Caco-2 (cell line): ENCODE data around the gene SETD5. TPM values are rescaled to one million over a fixed set of nuclear protein-coding genes. Genes with fewer than 3 reads are reported as not detected.

Experiments
- BruUV-seq: library from RNA; stranded (reverse); fragments of 400-500 nt; replicated peaks from 2 replicates; lab custom pipeline; 2021; lab: Mats Ljungman, UMichigan
- CTCF ChIA-PET: fragments of 300-600 bp; sonication (Branson Sonifier 250); formaldehyde crosslinking; loops from one replicate; lab custom pipeline; 2022; ENCODE audit warnings: antibody characterized with exemption; lab: Charles Lee
- POLR2A ChIA-PET: fragments of 300-600 bp; sonication (Branson Sonifier 250); formaldehyde crosslinking; loops from one replicate; lab custom pipeline; 2022; ENCODE audit warnings: antibody characterized with exemption; lab: Charles Lee
- DNase-seq, 2 experiments: peaks; one replicate each; pipeline versions ENCODE4 v3.0.0 to v3.0.0-alpha.2; 2020 to 2022
- H3K27me3 ChIP-seq: replicated peaks from 2 replicates; pipeline ENCODE4 v1.6.0; 2011; ENCODE audit warnings: low read length; ENCODE audit not compliant: control insufficient read depth, insufficient read depth
- H3K36me3 ChIP-seq: 2 replicates; pipeline ENCODE4 v1.5.1; 2011; ENCODE audit warnings: low read length; ENCODE audit not compliant: control insufficient read depth, insufficient read depth
- H3K4me1 ChIP-seq: fragments of 250-450 bp; sonication (Bioruptor Pico); 2 replicates; pipeline ENCODE4 v1.5.1; 2020; ENCODE audit warnings: mild to moderate bottlenecking
- H3K4me3 ChIP-seq: 2 replicates; pipeline ENCODE4 v1.5.1; 2011; ENCODE audit warnings: low read depth, mild to moderate bottlenecking, control low read depth, low read length
- H3K9me3 ChIP-seq: fragments of 250-450 bp; sonication (Bioruptor Pico); 2 replicates; pipeline ENCODE4 v1.5.1; 2020; ENCODE audit warnings: mild to moderate bottlenecking, moderate library complexity
- H3K27ac Mint-ChIP-seq: one replicate; pipeline ENCODE4 v1.8.0; 2022; ENCODE audit warnings: mixed read lengths; ENCODE audit not compliant: unreplicated experiment
- H3K27me3 Mint-ChIP-seq: one replicate; pipeline ENCODE4 v1.8.0; 2022; ENCODE audit warnings: mixed read lengths; ENCODE audit not compliant: insufficient read depth, unreplicated experiment
- H3K36me3 Mint-ChIP-seq: one replicate; pipeline ENCODE4 v1.8.0; 2022; ENCODE audit warnings: mild to moderate bottlenecking, mixed read lengths; ENCODE audit not compliant: insufficient read depth, unreplicated experiment
- H3K4me1 Mint-ChIP-seq: one replicate; pipeline ENCODE4 v1.8.0; 2022; ENCODE audit warnings: low read depth, mixed read lengths; ENCODE audit not compliant: unreplicated experiment
- H3K4me3 Mint-ChIP-seq: one replicate; pipeline ENCODE4 v1.8.0; 2022; ENCODE audit warnings: mild to moderate bottlenecking, moderate library complexity, mixed read lengths; ENCODE audit not compliant: unreplicated experiment
- H3K9me3 Mint-ChIP-seq: one replicate; pipeline ENCODE4 v1.8.0; 2022; ENCODE audit warnings: mixed read lengths; ENCODE audit not compliant: unreplicated experiment
- CTCF ChIP-seq, 2 experiments: fragments of 200-600 bp in 1 of 2; IDR thresholded peaks; 1 replicate in 1 of 2; 2 replicates in 1 of 2; pipeline versions ENCODE4 v1.5.1 to v1.8.0; 2011 to 2022; ENCODE audit warnings: antibody characterized with exemption in 1 of 2, control low read depth in 1 of 2, inconsistent platforms in 1 of 2, low read depth in 1 of 2, low read length in 1 of 2, mild to moderate bottlenecking in 1 of 2, moderate library complexity in 1 of 2; ENCODE audit not compliant: insufficient read depth in 1 of 2, severe bottlenecking in 1 of 2, unreplicated experiment in 1 of 2
- intact Hi-C: fragments of 100-400 bp; cut with micrococcal nuclease; formaldehyde crosslinking; loops from one replicate; pipeline ENCODE4 v1.10.0; 2022; ENCODE audit not compliant: unreplicated experiment
- total RNA-seq: library from RNA; stranded (reverse); gene quantifications from 2 replicates; pipeline ENCODE4 v1.2.3, GENCODE V29; 2022

SETD5 gene
- total RNA-seq, 1 experiment from 2014 or later = 140 TPM

GRCh38 chr3:9439331-9439730 lies 41.9 kb downstream of the SETD5 start:
- DNase-seq = no peak
- Mint-ChIP-seq H3K4me1 (peaks cover 6% of the 10 kb centered on the region), H3K27me3 (no peaks in the 10 kb centered on the region), H3K27ac (no peak overlapping the region), H3K9me3 (no peaks in the 10 kb centered on the region), H3K36me3 (peaks cover 91% of the 10 kb centered on the region), H3K4me3 (no peak overlapping the region)
- ChIA-PET CTCF (no interaction called here), POLR2A (no interaction called here)
- no peaks in the 10 kb centered on the region for H3K27me3 ChIP-seq
- no peaks in the 10 kb centered on the region for H3K9me3 ChIP-seq
- TF ChIP-seq CTCF (IDR thresholded peaks at IDR 0.05; ENCODE audit: insufficient read depth in 1 of 2, low read depth in 1 of 2, low read length in 1 of 2, severe bottlenecking in 1 of 2, unreplicated experiment in 1 of 2) = no peak
- intact Hi-C loops = loop anchor here (5.0 kb wide), 1 partner anchor 87 kb away; no protein-coding TSS in a partner anchor
- BruUV-seq = no TSS peak
- no peak overlapping the region for H3K4me3 ChIP-seq
- 0 out of 2 replicates have a peak, but pooled peaks cover 3% of the 10 kb centered on the region for H3K4me1 ChIP-seq
- H3K36me3 ChIP-seq = peaks cover 6% of the 10 kb centered on the region

GRCh38 chr3:9441501-9442221 lies 44.2 kb downstream of the SETD5 start:
- intact Hi-C loops = no loop called here
- TF ChIP-seq CTCF (IDR thresholded peaks at IDR 0.05; ENCODE audit: insufficient read depth in 1 of 2, low read depth in 1 of 2, low read length in 1 of 2, severe bottlenecking in 1 of 2, unreplicated experiment in 1 of 2) = no peak
- Mint-ChIP-seq H3K9me3 (no peaks in the 10 kb centered on the region), H3K4me3 (no peak overlapping the region), H3K27ac (no peak overlapping the region), H3K27me3 (no peaks in the 10 kb centered on the region), H3K36me3 (peaks cover 91% of the 10 kb centered on the region), H3K4me1 (peaks cover 6% of the 10 kb centered on the region)
- Histone ChIP-seq H3K9me3 (no peaks in the 10 kb centered on the region), H3K27me3 (no peaks in the 10 kb centered on the region), H3K4me3 (no peak overlapping the region), H3K36me3 (peaks cover 2% of the 10 kb centered on the region; the same call in 1 of the 2 replicates), H3K4me1 (0 out of 2 replicates have a peak, but pooled peaks cover 3% of the 10 kb centered on the region)
- ChIA-PET POLR2A (no interaction called here), CTCF (no interaction called here)
- BruUV-seq = no TSS peak
- DNase-seq = no peak

- CTCF ChIA-PET = no interaction called here
- no peak for DNase-seq
- Histone ChIP-seq H3K9me3 (no peaks in the 10 kb centered on the region), H3K36me3 (peaks cover 1% of the 10 kb centered on the region; the same call in 1 of the 2 replicates), H3K4me1 (no peaks in the 10 kb centered on the region), H3K27me3 (no peaks in the 10 kb centered on the region), H3K4me3 (no peak overlapping the region)
- Mint-ChIP-seq H3K4me1 (no peaks in the 10 kb centered on the region), H3K27ac (no peak overlapping the region), H3K9me3 (no peaks in the 10 kb centered on the region), H3K36me3 (peaks cover 88% of the 10 kb centered on the region), H3K4me3 (no peak overlapping the region), H3K27me3 (no peaks in the 10 kb centered on the region)
- no TSS peak for BruUV-seq
- TF ChIP-seq CTCF (IDR thresholded peaks at IDR 0.05; ENCODE audit: insufficient read depth in 1 of 2, low read depth in 1 of 2, low read length in 1 of 2, severe bottlenecking in 1 of 2, unreplicated experiment in 1 of 2) = no peak
- POLR2A ChIA-PET = no interaction called here
- intact Hi-C loops = no loop called here
These were observed 50.7 kb downstream of the SETD5 start for GRCh38 chr3:9448071-9448470.
